ENCODE data around the gene CYSRT1.

DNA sequence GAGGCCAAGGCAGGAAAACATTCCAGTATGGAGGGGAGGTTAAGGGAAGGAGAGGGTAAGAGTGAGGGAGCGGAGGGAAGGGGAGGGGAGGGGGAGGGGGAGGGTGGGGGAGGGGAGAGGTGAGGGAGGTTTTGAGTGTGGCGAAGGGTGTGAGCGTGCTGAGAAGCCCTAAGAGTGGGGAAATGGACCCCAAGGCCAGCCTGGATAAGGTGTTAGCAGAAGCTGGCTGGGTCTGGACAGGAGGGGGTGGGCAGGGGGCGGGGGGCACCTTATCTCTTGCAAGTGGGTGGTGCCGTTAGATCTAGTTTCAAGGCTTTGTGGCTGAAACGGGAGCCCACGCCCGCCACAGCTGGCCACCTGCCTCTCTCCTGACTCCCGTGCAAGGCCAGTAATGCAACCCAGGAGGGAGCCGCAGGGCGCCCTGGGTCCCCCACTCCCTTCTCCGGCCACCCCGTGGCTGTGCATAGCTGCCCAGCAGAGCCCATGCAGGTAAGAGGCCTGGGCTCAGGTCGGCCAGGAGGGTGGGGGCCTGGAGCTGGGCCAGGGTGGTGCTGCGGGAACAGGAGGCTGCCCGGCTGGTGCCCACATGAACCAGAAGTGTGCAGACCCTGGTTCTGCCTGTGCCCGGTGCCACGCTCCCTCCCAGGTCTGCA, 3.0 kb downstream of the CYSRT1 start:
- no peak for TF ChIP-seq POLR2A (IDR thresholded peaks at IDR 0.05)
- TF ChIP-seq, protein P1, sequence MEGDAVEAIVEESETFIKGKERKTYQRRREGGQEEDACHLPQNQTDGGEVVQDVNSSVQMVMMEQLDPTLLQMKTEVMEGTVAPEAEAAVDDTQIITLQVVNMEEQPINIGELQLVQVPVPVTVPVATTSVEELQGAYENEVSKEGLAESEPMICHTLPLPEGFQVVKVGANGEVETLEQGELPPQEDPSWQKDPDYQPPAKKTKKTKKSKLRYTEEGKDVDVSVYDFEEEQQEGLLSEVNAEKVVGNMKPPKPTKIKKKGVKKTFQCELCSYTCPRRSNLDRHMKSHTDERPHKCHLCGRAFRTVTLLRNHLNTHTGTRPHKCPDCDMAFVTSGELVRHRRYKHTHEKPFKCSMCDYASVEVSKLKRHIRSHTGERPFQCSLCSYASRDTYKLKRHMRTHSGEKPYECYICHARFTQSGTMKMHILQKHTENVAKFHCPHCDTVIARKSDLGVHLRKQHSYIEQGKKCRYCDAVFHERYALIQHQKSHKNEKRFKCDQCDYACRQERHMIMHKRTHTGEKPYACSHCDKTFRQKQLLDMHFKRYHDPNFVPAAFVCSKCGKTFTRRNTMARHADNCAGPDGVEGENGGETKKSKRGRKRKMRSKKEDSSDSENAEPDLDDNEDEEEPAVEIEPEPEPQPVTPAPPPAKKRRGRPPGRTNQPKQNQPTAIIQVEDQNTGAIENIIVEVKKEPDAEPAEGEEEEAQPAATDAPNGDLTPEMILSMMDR (IDR thresholded peaks at IDR 0.05 in 8 of 11, conservative IDR thresholded peaks at IDR 0.05 in 3 of 11), result no peak
- peak in 1 of 3 donors; percentile 5 for TF ChIP-seq POLR2AphosphoS5 (IDR thresholded peaks at IDR 0.05)

All from spleen (tissue), 7 donors.